K562 treated with DMSO at 1 percent for 24 hours (cell line): Measurements from ENCODE around the gene SELENOS. TPM values are rescaled to one million over a fixed set of nuclear protein-coding genes. Genes with fewer than 3 reads are reported as not detected.

ENCODE experiments used
- total RNA-seq: library from RNA; unstranded; fragments of 300-600 nt; gene quantifications from 2 replicates; pipeline ENCODE4 v1.2.3, GENCODE V29; 2022; ENCODE audit warnings: low read depth; ENCODE audit not compliant: insufficient read depth

SELENOS gene, protein sequence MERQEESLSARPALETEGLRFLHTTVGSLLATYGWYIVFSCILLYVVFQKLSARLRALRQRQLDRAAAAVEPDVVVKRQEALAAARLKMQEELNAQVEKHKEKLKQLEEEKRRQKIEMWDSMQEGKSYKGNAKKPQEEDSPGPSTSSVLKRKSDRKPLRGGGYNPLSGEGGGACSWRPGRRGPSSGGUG
- total RNA-seq = 64.1 and 69.2 TPM in 2 replicates

DNA sequence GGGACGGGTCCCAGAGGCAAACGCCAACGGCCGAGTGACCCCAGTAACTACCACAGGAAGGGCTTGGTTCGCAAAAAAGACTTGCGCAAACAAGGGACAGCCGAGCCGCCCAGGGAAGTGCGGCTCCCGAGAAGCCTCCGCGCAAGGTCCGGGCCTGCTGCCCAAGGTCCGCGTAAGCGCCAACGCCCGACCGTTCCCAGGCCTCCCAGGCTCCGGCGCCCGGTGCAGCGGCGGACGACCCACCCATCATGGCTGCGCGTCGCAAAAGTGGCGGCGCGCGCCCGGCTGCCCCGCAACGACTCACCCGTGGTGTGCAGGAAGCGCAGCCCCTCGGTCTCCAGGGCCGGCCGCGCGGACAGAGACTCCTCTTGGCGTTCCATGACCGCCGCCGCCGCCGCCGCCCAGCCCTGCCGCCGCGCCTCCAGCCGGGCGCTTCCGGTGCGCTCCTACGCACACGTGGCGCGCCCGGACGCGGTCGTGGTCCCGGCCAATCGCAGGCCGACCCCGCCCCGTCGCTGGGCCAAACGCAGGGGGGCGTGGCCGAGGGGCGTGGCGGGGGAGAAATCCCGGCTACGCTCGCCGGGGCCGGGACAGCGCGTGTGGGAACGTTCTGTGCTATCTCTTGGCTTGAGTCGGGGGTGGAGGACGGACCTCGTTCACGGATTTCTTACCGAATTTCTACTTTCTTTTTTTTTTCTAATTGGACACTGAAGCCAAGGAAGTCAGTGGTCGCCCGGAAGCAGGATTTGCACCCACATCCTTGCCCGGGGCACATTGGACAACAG lies at the start of gene SELENOS:
SELENOS (minus strand) TSS at position 448 of the 785 bp plus-strand sequence; CDS start at position 380, 68 bp downstream.

DNA sequence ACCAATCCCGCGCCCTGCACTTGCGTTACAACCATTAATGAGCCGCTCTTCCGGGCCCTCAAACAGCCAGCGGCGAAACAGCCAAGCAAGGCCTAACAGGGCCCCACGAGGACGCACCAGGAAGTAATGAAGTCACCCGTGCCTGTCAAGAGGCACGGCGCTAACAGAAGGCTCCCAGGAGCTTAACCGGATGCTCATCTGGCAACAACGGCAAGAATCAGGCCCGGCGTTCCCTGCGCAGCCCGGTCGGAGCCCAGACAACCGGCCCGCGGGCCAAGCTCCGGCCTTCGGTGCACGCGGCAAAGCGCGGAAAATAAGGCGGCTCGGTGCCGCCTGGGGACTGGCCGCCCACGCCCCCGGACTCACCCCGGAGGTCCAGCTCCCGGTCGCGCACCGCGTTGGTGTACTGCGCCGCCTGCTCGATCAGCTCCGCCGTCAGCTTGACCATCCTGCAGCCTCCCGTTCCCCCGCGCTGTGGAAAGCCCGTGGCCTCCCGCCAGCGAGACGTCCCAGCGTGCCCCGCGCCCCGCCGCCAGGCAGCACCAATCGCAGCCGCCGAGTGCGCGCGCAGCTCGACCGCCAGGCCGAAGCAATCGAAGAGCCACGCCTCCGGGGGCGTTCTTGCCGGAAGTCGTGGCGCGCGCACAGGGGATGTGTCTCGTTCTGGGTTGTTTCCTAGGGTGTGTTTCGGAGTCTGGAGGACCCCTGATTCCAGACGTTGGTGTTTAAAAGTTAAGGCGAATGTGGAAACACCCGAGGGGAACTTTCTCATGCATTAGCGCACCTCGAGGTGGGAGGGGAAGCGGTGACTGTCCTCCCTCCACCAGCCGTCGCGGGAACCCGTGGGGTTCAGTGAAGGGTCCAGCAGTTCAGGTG lies 17.7 kb upstream of the SELENOS start, which contains the start of gene SNRPA1:
SNRPA1 (minus strand) TSS at position 518 of the 876 bp plus-strand sequence; CDS start at position 448, 70 bp downstream.

DNA sequence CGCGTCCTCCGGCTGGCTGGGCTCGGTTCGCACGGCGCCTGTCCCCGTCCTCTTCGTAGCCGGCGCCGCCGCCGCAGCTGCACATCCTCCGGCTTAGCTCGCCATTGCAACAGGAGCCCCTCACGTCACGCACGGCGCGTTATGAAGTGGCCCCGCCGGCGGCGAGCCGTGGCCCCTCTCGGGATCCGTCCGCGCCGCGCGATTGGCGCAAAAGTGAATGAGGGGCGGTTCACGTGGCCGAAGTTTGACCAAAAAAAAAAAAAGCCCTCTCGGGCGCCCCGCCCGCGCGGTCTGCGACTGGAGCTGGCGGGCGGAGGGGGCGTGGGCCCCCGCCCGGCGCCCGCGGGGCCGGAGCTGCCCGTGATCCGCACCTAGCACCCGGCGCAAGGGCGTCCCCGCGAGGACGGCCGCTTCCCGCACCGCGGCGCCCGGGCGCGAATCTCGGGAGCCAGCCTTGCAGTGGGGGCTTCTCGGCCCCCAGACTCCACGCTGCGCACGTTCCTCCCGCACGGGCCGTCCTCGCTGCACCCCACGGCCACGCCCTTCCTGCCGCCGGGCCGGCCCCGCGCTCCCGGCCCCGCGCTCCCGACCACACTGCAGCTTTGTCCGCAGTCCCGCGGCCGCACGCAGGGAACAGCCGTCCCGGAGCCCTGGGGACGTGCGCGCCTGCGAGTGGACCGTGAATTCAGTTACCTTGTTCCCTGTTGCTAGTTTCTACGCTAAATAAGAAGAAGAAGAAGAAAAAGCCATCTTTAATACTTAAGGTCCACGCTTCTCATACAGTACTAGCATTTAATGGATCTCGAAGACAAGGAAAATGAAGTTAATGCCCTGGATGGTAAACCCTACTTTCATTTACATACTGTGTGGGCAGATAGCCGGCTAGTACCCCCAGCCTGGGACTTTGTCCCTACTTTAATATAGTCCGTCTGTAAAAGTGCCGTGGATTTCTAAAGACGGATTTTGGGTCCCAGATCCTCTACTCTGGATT lies 25.2 kb downstream of the SELENOS start, which contains the start of gene CHSY1:
CHSY1 (minus strand) TSS at position 219 of the 991 bp plus-strand sequence. CDS start 592 bp downstream, outside the sequence.

Other genes with a start within 250 kb of the SELENOS start
- gene CHSY1, start 25.4 kb downstream of the SELENOS start, total RNA-seq = 11.3 and 11.8 TPM in 2 replicates
- gene SNRPA1, start 17.8 kb upstream of the SELENOS start, total RNA-seq = 61.3 and 69.8 TPM in 2 replicates
- gene PCSK6, start 212.2 kb upstream of the SELENOS start, total RNA-seq = 12.4 and 16.9 TPM in 2 replicates